Right ventricle myocardium inferior (tissue), 1 donor: Measurements from ENCODE around the gene SHH. TPM values are rescaled to one million over a fixed set of nuclear protein-coding genes. Genes with fewer than 3 reads are reported as not detected.

Experiments
- ATAC-seq: fragments of 200-7000 bp; cut with Tn5 transposase; one replicate; pipeline ENCODE4 v1.9.1; 2020; ENCODE audit warnings: mild to moderate bottlenecking, moderate library complexity
- DNase-seq: peaks from one replicate; pipeline ENCODE4 v3.0.0; 2021; ENCODE audit errors: missing footprints
- intact Hi-C: fragments of 100-400 bp; cut with DNase I; formaldehyde crosslinking; loops from one replicate; pipeline ENCODE4 v1.11.0; 2022
- total RNA-seq: library from RNA; stranded (reverse); fragmentation: NEBNext Ultra II Directional; extraction: Animal tissue kit (Norgen Biotek cat#: 25700); gene quantifications from one replicate; pipeline ENCODE4 v1.2.1, GENCODE V29; 2021
- donor health status: DM: no; HTN: yes; CAD: no; lungs with severe emphysema.

SHH gene
- total RNA-seq, 1 donor from 2014 or later, result not detected

GRCh38 chr7:155798673-155799439 is 13.4 kb downstream of the SHH start:
- intact Hi-C loops, result loop anchor here (5.0 kb wide), 2 partner anchors 673 to 1018 kb away; no protein-coding TSS in a partner anchor
- DNase-seq (peak; percentile 70), ATAC-seq (no peak)

GRCh38 chr7:155797262-155798250 is 14.7 kb downstream of the SHH start:
- intact Hi-C loops, result loop anchor here (5.0 kb wide), 2 partner anchors 675 to 1020 kb away; no protein-coding TSS in a partner anchor
- DNase-seq (peak; percentile 33), ATAC-seq (no peak)

- intact Hi-C loops, result loop anchor here (5.0 kb wide), 2 partner anchors 676 to 1021 kb away; no protein-coding TSS in a partner anchor
- DNase-seq, result peak; percentile 82
- ATAC-seq, result peak; percentile 63
Observed at GRCh38 chr7:155796381-155797261, 15.6 kb downstream of the SHH start.

GRCh38 chr7:155795951-155796350 is 16.3 kb downstream of the SHH start:
- DNase-seq (peak; percentile 6), ATAC-seq (no peak)
- intact Hi-C loops, result loop anchor here (5.0 kb wide), 2 partner anchors 676 to 1021 kb away; no protein-coding TSS in a partner anchor

- peak; percentile 55 for DNase-seq
- no peak for ATAC-seq
- intact Hi-C loops, result loop anchor here (5.0 kb wide), 2 partner anchors 677 to 1022 kb away; no protein-coding TSS in a partner anchor
Observed at GRCh38 chr7:155795401-155795800, 16.9 kb downstream of the SHH start.

GRCh38 chr7:155794196-155794595 is 18.1 kb downstream of the SHH start:
- DNase-seq (peak; percentile 50), ATAC-seq (no peak)
- intact Hi-C loops, result no loop called here

GRCh38 chr7:155793720-155794119 is 18.5 kb downstream of the SHH start:
- ATAC-seq (no peak), DNase-seq (peak; percentile 50)
- intact Hi-C loops, result no loop called here

- no peak for ATAC-seq
- DNase-seq, result no peak
- intact Hi-C loops, result no loop called here
Observed at GRCh38 chr7:155792999-155793560, 19.2 kb downstream of the SHH start.

- intact Hi-C loops, result no loop called here
- ATAC-seq, result no peak
- DNase-seq, result peak; percentile 39
Observed at GRCh38 chr7:155792315-155792960, 19.8 kb downstream of the SHH start.

GRCh38 chr7:155791836-155792235 is 20.4 kb downstream of the SHH start:
- ATAC-seq (no peak), DNase-seq (no peak)
- intact Hi-C loops, result no loop called here

- ATAC-seq (no peak), DNase-seq (peak; percentile 35)
- intact Hi-C loops, result no loop called here
Observed at GRCh38 chr7:155791214-155791737, 21.0 kb downstream of the SHH start.

- DNase-seq (no peak), ATAC-seq (no peak)
- intact Hi-C loops, result no loop called here
Observed at GRCh38 chr7:155790666-155791065, 21.6 kb downstream of the SHH start.

GRCh38 chr7:155789001-155789725 is 23.1 kb downstream of the SHH start:
- intact Hi-C loops, result no loop called here
- ATAC-seq, result no peak
- DNase-seq, result no peak

- DNase-seq, result no peak
- intact Hi-C loops, result no loop called here
Observed at GRCh38 chr7:155788616-155789000, 23.7 kb downstream of the SHH start.

GRCh38 chr7:155787171-155787851 is 25.0 kb downstream of the SHH start:
- DNase-seq (no peak), ATAC-seq (no peak)
- intact Hi-C loops, result no loop called here

More at GRCh38 chr7:155788616-155789000, 23.7 kb downstream of the SHH start:
- ATAC-seq, result no peak

- intact Hi-C loops, result no loop called here
Observed at GRCh38 chr7:155786491-155786890, 25.8 kb downstream of the SHH start.

More at GRCh38 chr7:155786491-155786890, 25.8 kb downstream of the SHH start:
- ATAC-seq, result no peak
- no peak for DNase-seq
